ENCODE data around the gene UROD.

UROD gene

GRCh38 chr1:45014321-45015028 is 2.4 kb downstream of the UROD start:
- in situ Hi-C loops (cut with HindIII; ENCODE audit: low pct_ligation_motif_present, low sequenced_read_pairs) = loop anchor here (25.0 kb wide), 1 partner anchor 298 kb away; no protein-coding TSS in a partner anchor

DNA sequence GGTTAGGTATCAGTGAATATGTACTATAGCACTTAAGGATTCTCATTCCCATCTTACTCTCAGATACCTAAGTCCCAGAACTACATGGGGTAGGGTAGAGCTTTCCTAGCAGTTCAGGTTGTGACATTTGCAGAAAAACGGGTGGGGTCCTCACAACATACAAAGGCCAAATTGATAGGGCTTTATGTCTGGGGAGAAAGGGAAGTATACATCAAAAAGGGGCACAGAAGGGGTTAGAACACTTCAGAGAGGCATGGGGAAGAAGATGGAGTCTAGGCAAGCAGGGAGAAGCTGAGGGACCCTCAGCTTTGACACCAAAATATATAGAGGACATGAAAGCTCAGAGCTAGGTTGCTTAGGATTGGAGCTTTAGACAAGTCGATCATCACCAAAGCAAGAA is 3.6 kb downstream of the UROD start:
- in situ Hi-C loops (cut with HindIII; ENCODE audit: low pct_ligation_motif_present, low sequenced_read_pairs) = loop anchor here (25.0 kb wide), 1 partner anchor 297 kb away; no protein-coding TSS in a partner anchor
- H3K27ac ChIP-seq = no peak overlapping the region
- TF ChIP-seq CTCF (IDR thresholded peaks at IDR 0.05; ENCODE audit: low read depth, low read length, missing control alignments) = no peak
- H3K27me3 ChIP-seq (replicated peaks) = no peaks in the 10 kb centered on the region
- H3K36me3 ChIP-seq (replicated peaks) = peaks cover 23% of the 10 kb centered on the region
- H3K4me3 ChIP-seq (ENCODE audit: low read depth, low read length) = no peak overlapping the region
- DNase-seq = no peak

More at GRCh38 chr1:45014321-45015028, 2.4 kb downstream of the UROD start:
- peak; percentile 94 for TF ChIP-seq CTCF (IDR thresholded peaks at IDR 0.05; ENCODE audit: low read depth, low read length, missing control alignments)
- no peak overlapping the region for H3K4me3 ChIP-seq (ENCODE audit: low read depth, low read length)
- peaks cover 23% of the 10 kb centered on the region for H3K36me3 ChIP-seq (replicated peaks)
- no peak overlapping the region for H3K27ac ChIP-seq
- DNase-seq = peak; percentile 81
- H3K27me3 ChIP-seq (replicated peaks) = no peaks in the 10 kb centered on the region

- Histone ChIP-seq H3K36me3 (replicated peaks) (peaks cover 23% of the 10 kb centered on the region), H3K4me3 (ENCODE audit: low read depth, low read length) (no peak overlapping the region), H3K27me3 (replicated peaks) (no peaks in the 10 kb centered on the region), H3K27ac (no peak overlapping the region)
- TF ChIP-seq CTCF (IDR thresholded peaks at IDR 0.05; ENCODE audit: low read depth, low read length, missing control alignments) = no peak
- in situ Hi-C loops (cut with HindIII; ENCODE audit: low pct_ligation_motif_present, low sequenced_read_pairs) = loop anchor here (25.0 kb wide), 1 partner anchor 296 kb away; no protein-coding TSS in a partner anchor
- no peak for DNase-seq
Observed at GRCh38 chr1:45016090-45016697, 4.1 kb downstream of the UROD start.

DNA sequence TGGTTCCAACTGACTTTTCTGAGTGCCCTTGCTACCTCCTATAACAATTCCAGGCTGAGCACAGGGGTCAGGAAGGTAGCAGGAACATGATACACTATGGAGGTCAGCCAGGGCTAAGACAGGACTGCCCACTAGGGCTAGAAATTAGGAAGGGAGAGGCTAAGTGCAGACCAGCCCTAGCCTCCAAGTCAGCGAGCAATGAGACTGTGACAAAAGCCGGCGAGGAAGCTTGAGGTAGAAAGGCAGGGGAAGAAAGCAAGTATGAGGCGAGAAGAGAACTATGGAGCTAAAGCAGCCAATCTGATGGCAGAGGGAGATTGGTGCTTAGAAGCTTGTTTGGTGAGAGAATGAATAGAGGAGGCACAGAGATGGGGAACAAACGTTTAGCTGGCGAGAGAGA is 4.7 kb downstream of the UROD start:
- no peak for TF ChIP-seq CTCF (IDR thresholded peaks at IDR 0.05; ENCODE audit: low read depth, low read length, missing control alignments)
- DNase-seq = no peak
- H3K36me3 ChIP-seq (replicated peaks) = peaks cover 23% of the 10 kb centered on the region
- no peaks in the 10 kb centered on the region for H3K27me3 ChIP-seq (replicated peaks)
- in situ Hi-C loops (cut with HindIII; ENCODE audit: low pct_ligation_motif_present, low sequenced_read_pairs) = loop anchor here (25.0 kb wide), 1 partner anchor 296 kb away; no protein-coding TSS in a partner anchor
- H3K27ac ChIP-seq = no peak overlapping the region
- H3K4me3 ChIP-seq (ENCODE audit: low read depth, low read length) = no peak overlapping the region

DNA sequence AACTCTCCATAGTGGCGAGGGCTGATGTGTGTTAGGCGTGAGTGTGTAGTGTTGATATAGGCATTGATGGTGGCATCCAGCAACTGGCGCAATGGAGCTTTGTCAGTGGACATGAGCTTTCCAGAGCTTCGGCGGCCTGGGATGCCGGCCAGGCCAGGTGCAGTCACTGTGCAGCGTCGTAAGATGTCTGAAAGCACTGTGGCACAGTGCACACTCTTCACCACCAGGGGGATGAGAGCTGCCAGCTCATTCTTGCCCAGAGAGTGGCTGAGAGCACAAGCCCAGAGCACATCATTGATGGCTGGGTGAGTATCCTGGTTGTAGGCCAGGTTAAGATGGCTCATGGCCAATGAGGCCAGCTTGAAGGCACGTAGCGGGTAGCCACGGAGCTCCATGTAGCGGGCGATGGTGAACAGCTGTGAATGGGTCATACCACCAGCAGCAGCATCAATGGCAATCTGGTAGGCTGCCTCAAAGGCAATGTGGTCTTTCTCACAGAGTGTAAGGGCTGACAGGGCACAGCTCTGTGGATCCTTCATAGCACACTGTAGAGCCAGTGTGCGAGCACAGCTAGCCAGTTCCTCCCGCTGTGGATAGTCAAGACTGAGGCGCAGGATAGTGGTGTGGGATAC is 6.7 kb downstream of the UROD start:
- peak; percentile 54 for DNase-seq
- TF ChIP-seq CTCF (IDR thresholded peaks at IDR 0.05; ENCODE audit: low read depth, low read length, missing control alignments) = peak; percentile 94
- no peaks in the 10 kb centered on the region for H3K27me3 ChIP-seq (replicated peaks)
- H3K27ac ChIP-seq = no peak overlapping the region
- peaks cover 17% of the 10 kb centered on the region for H3K36me3 ChIP-seq (replicated peaks)
- no peak overlapping the region for H3K4me3 ChIP-seq (ENCODE audit: low read depth, low read length)
- in situ Hi-C loops (cut with HindIII; ENCODE audit: low pct_ligation_motif_present, low sequenced_read_pairs) = loop anchor here (25.0 kb wide), 1 partner anchor 294 kb away; no protein-coding TSS in a partner anchor

Measured in brain microvascular endothelial cell (primary cell).